Measurements from ENCODE around the gene GPHB5.
"Not testable (repeated sequence)": the region's sequence is repeated elsewhere in the genome, so short reads cannot be mapped to it uniquely, and the experiment has no call there.

GPHB5 gene, protein sequence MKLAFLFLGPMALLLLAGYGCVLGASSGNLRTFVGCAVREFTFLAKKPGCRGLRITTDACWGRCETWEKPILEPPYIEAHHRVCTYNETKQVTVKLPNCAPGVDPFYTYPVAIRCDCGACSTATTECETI

DNA sequence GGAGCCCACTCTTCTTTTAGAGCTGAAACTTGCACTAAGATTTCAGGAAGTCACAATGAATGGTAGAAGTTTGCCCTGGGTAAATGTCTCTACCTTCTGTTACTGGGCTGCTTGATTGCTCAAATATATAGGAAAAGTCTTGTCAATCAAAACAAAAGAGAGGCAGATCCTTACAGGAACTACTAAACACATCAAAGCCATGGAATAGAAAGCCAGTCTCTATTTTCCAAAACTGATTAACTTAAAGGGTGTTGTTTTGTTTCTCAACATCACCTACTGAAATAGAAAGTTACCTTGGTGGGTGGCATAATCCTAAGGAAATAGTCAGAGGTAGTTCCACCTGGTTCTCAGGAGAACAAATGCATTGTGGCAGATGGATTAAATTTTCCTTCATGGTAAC, at the start of gene GPHB5:
GPHB5 (minus strand) TSS at position 101 of the 400 bp plus-strand sequence. CDS start 1,086 bp downstream, outside the sequence.
- no peak for DNase-seq (ENCODE audit: low read depth, low spot score)

DNA sequence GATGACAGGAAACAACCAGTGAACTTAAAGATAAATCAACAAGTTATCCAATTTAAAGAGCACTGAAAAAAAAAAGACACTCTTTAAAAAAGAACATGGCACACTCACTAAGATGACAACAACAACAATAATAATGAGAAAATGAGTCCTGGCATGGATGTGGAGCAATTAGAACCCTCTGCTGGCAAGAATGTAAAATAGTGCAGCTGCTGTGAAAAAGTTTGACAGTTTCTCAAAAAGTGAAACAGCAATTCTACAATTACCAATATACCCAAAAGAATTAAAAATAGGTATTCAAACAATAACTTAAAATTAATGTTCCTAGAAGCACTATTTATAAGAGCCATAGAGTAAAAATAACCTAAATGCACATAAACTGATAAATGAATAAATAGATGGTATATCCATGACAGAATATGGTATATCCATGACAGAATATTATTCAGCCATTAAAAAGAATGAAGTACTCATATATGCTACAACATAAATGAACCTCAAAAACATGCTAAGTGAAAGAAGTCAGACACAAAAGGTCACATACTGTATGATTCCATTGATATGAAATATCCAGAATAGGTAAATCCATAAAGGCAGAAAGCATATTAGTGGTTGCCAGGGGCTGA, 49.1 kb upstream of the GPHB5 start:
- DNase-seq (ENCODE audit: low read depth, low spot score), result no peak

DNA sequence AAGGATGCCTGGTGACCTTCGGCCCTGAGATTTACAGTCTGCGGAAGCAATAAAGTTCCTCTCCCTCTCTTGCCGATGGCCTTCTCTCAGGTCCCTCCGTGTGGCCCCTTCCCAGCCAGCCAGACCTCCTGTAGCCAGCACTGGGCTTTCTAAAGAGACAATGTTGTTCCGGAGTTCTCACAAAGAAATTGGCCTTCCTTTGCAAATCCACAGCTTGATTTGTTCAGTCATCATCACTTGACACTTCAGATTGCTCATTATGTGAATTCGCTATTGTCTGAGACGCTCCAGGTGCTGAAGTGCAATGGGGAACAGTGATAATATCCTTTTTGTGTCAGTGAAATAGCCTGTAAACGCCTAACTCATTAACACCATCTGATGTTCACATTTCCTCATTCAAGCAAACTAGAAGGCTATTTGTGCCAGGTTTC, 43.7 kb upstream of the GPHB5 start:
- DNase-seq (ENCODE audit: low read depth, low spot score), result no peak

DNA sequence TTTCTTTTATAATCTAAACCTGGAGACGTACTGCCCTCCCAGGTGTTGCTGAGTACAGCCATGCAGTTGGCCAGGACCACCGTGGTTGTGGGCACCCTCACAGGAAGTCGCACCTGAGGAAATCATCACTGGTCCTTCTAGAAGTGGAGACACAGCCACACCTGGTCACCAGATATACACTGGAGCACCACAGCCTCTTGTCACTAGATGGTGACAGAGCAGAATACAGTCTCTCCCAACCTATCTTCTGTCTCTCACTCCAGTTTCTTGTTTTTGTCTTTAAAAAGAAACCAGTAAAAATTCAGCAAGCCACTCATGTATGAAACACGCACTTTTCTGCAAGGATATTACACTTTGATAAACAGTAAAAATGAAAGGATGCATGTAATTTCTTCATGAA, 43.1 kb upstream of the GPHB5 start:
- DNase-seq (ENCODE audit: low read depth, low spot score), result no peak

DNA sequence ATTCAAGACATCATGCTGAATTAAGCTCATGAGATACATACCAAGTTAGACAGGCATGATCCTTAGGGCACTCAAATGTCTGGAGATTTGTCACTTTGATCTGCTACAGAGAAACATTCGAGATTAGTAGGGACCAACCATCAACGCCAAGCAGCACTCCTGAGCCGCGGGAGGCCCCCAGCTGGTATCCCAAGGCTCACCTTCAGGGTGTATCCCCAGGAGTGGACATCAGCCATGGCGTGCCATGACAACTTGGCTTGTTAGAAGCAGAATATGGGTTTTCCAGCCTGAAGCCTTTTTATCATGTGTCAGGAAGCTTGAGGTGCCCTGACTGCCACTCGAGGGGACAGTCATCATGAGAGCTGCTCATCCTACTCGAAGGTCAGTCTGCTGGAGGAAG, 39.1 kb upstream of the GPHB5 start:
- DNase-seq (ENCODE audit: low read depth, low spot score), result no peak

DNA sequence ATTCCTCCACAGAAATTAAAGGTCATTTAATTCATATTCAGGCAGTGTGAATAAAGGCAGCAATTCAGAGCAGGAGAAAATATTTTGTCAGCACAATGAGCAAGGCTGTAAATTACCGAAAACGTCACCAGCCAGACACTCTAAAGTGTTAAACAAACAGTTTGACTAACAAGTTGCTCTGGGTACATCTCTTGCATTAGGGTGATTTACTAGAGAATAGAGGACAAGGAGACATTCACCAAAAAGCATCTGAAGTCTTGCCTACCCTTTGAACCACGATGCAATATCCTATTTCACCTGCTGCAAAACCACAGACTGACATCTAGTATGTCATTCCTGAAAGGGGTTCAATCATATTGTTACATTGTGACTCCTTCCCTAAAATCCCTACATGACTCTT, 27.1 kb upstream of the GPHB5 start:
- DNase-seq (ENCODE audit: low read depth, low spot score), result no peak

DNA sequence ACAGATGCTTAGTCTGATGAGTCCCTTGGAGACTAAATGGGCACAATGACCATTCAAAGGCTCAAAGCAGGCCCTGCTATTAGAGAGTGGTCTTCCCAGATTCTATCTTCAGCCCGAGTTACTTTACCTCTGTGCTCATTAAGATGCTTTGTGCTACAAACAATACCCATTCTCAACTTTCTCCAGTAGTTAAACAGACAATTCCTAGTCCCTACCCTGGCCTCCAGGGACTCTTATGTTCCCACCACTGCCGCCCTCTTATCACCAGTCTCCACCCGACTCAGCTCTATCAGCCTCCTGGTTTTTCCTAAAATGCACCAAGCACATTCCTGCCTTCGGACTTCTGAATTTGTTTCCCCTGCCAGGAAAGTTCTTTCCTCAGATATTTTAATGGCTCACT, 25.6 kb upstream of the GPHB5 start:
- no peak for DNase-seq (ENCODE audit: low read depth, low spot score)

DNA sequence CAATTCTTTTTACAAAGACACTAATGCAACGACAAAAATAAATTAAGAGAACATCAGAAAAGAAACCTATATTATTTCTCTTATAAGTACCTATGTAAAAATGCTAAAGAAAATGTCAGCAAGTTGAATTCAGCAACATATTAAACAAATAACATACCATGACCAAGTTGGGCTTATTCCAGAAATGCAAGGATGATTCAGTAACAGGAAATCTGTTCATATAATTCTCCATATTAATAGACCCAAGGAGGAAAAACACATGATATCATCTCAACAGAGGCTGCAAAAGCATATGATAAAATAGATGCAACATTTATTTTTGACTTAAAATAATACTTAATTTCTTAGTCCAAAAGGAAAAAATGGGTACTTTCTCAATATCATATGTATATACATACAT, 25.1 kb upstream of the GPHB5 start:
- DNase-seq (ENCODE audit: low read depth, low spot score), result no peak

DNA sequence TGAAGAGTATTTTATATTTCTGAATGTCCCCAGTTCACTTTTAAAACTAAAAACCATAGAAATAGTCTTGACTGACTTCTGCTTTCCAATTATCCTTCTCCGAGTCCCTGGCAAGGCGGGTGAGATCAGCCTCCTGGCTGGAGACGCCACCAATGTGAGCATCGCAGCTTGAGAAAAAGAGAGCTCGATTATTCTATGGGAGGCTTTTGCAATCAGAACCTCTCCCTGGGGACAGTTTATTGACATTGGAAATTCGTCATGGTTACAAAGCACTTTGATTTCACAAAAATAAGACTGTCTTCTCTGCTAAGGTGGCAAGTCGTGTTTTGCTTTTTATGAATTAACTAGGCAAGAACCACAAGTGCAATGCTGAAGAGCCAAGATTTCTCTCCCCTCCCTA, 23.6 kb upstream of the GPHB5 start:
- no peak for DNase-seq (ENCODE audit: low read depth, low spot score)

DNA sequence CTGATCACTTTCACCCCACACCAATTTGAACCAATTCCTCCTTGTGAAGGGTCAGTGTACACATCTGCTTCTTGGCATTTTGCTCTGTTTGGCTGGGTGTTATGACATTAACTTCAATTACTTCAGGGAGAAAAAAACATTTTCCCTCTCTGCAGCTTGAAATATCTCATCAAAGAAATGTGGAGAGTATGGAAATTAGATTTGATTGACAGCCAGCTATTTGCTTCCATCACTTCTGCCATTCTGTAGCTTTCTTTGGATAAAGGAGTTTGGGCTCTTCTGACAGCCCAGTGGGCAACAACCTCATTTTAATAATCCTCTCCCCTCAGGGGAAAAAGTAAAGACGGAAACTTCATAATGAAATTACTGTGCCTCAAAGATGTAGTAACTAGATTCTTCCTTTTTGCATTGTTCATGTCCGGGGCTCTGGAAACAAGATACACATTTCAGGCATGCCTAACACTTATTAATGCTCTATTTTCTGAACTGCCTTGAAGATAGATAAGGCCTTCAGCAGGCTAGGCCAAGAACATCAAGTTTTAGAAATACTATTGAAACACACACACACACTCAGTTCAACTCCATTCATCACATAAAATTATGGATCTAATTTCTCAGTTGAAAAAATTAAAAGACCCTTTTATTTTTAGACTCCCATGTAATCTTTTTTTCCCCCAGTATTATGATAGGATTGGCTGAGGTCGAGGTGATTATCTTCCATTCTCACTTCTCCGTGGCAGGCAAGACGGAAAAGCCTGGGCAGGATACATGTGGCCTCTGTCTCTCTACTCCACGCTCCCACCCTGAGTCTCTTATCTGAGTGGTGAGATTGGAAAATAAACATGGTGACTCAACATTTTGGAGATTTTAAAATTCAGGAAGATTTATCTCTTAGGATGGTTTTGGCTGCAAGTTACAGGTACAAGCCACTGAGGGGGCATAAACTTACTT, 10.3 kb upstream of the GPHB5 start:
- no peak for DNase-seq (ENCODE audit: low read depth, low spot score)

DNA sequence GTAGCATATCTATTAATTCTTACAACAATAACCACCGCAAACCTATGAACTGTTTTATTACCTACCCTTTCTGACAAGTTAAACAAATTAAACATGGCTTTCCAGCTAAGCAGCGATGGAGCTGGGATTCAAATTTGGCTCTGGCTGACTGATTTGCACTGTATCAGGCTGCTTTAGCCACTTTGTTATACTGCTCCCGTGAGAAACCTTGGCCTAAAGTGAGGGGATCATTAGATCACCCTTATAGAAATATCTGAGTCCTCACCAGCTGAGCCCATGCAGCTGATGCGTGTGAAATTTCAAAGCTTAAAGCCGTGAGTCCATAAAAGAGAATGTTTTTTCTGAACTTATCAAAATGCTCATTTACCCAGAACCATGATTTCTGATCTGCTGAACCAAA, 8.1 kb upstream of the GPHB5 start:
- no peak for DNase-seq (ENCODE audit: low read depth, low spot score)

DNA sequence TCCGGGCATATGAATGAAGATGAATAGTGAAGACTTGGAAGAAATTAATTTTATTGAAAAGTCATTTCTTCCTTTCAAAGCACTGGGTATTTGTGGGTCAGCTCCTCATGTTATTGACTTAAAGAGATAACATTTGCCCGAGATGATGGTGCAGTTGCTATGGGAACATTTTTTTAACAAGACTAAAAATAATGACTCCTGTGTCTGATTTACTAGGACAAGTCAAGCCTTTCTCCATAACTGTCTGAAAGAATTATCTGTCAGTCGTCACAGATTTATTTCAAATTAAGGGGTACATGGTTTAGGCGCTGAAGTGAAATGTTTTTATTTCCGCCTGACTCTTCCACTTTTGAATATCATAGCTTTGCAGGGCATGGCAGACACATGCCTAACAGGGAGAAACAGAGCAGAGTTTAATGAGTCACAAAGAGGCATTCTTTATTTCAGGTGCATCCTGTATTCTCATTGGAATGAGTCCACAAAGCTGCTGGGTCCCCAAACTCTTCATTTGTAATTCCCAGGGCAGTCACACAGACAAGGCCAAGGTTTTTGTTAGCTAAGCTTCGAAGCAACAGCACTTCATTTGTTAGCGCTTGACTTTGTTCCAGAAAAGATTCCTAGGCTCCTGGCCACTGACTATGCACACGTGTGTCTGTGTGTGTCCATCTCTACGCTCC, 4.3 kb upstream of the GPHB5 start:
- no peak for DNase-seq (ENCODE audit: low read depth, low spot score)

DNA sequence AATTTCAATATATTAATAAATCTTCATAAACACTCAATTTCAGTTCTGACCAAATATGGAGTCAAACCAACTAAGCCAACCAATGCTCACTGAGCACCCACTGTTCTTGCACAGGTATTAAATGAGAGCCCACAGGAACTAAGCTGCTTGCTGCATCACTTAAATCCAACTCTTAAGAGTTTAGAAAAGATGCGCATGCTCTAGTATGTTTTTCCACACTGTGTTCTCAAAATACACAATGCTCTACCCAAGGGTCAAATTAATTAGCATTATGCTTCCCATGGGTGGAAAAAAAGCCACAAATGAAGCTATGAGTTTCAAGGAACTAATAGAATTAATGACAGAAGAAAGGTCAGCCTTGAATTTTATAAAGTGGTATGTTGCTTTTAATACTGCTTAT, 3.7 kb upstream of the GPHB5 start:
- DNase-seq (ENCODE audit: low read depth, low spot score), result no peak

DNA sequence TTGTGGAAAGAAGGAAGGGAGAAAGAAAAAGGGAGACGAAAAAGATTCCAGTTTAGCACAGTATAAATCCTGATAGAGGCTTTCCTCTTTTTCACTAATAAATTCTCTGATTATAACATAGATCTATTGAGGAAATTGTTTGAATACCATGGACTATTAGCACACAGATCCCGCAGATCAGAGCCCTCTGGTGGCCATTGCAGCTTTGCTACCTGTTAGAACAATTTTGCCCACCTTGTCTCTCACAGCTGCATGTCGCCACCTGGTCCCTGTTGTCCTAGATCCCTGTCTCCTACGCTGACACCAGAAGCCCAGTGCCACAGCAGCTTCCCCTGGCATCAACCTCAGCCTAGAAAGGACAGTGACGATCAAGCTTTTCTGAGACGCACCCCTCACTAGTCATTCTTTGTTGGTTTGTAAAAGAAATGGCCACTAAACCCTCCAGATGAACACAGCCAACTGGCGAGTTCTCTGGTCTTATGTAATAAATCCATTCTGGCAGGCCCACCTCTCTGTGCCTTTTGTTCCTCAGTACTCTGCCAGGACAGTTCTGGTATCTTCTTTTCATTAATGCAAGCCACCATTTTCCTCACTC, 9.9 kb downstream of the GPHB5 start:
- peak; percentile 41 for DNase-seq (ENCODE audit: low read depth, low spot score)

DNA sequence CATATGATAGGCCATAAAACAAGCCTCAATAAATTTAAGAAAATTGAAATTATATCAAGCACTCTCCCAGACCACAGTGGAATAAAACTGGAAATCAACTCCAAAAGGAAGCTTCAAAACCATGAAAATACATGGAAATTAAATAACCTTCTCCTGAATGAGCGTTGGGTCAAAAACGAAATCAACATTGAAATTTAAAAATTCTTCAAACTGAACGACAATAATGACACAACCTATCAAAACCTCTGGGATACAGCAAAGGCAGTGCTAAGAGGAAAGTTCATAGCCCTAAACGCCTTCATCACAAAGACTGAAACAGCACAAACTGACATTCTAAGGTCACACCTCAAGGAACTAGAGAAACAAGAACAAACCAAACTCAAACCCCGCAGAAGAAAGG, 14.3 kb downstream of the GPHB5 start:
- DNase-seq (ENCODE audit: low read depth, low spot score), result not testable (repeated sequence)

DNA sequence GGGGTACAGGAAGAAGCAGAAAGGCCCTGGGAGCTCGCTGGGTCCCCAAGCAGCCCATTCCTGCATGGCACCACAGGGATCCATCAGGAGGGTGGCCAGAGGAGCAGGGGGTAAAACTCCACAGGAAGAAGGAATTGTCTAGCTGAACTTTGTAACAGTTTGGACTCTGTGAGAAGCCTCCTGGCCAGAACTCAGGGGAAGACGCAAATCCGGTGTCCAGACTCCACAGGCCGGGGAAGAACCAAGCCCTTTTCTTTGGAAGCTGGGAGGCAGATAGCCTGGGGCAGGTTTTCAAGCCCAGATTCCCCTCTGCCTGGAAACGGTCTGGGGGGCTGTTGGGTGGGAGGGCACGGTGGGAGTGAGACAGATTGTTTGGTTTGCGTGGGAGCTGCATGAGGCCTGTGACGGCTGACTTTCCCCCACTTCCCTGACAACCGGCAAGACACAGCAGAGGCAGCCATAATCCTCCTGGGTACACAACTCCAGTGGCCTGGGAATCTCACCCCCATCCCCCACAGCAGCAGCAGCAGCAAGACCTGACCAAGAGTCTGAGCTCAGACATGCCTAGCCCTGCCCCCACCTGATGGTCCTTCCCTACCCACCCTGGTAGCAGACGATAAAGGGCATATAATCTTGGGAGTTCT, 16.7 kb downstream of the GPHB5 start:
- DNase-seq (ENCODE audit: low read depth, low spot score), result no peak

DNA sequence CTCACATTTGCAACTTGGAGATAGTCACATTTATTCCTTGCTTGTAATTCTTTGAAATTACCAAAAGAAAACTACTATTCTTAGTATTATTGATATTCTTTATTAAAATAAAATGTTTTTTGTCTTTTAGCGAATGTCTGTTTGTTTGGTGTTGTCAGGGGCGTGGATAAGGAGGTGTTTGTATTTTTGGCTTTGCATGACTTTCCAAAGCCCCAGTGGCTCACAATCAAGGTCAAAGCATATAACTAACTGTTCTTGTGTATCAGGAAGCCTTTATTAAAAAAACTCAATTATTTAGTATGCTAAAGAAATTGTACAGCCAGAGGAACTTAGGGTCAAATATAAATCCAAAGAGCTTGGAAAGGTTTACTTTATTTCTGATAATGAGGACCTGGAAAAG, 17.9 kb downstream of the GPHB5 start:
- DNase-seq (ENCODE audit: low read depth, low spot score), result no peak

DNA sequence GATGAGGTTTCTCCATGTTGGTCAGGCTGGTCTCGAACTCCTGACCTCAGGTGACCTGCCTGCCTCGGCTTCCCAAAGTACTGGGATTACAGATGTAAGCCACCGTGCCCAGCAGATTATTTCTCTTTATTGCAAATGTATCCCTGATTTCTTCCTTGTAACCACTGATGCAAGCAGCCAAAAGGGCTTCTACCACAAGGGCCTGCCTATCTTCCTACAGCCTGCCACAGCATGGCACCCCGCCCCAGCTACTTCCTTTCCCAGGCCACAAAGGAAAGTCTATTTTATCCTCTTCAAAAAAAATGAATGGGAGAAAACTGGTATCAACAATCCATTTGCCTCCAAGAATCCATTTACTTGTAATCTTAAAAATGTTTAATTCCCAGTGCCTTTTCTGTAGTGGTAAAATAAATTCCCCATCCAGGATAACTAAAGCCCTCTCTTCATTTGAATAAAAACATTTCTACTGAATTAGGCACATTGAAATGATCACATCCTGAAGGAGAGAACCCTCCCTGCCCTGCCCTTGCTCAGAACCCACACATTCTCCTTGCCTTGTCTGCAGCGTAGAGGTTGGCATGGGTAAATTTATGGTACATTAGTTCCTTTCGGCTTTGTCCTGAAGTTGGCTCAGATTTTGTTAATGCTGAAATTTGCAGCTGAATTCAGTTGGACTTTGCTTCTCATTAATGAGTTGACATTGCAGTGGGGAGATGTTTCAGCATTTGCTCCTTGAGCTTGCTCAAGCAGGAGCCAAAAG, 19.2 kb downstream of the GPHB5 start:
- DNase-seq (ENCODE audit: low read depth, low spot score), result peak; percentile 32

DNA sequence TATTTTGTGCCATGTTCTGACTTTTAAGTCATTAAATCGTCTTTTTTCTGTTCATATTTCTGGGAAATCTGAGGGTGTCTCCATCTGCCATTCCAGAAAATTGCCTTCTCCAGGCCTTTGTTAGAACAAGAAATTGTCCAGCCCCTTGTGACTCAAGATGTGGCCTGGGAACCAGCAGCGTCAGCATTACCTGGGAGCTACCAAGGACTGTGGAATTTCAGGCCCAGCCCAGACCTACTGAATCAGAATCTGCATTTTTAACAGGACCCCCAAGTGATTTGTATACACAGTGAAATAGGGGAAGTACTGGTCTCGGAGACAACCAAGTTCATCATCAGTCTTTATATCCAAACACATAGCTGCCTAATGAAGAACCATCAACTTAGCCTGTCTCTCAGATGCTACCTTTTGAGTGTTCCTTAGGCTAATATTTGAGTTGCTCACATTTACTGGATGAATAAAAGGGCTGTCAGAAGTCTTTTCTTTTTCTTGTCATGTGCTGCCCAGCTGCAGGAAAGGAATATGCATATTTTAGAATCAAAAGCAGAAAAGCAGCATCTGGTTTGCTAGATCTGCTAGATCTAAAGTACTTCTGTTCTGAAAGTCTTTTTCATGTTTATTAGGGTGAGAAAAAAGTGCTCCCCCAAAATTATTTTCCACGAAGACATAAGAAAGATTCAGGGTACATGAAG, 21.2 kb downstream of the GPHB5 start:
- DNase-seq (ENCODE audit: low read depth, low spot score), result no peak

DNA sequence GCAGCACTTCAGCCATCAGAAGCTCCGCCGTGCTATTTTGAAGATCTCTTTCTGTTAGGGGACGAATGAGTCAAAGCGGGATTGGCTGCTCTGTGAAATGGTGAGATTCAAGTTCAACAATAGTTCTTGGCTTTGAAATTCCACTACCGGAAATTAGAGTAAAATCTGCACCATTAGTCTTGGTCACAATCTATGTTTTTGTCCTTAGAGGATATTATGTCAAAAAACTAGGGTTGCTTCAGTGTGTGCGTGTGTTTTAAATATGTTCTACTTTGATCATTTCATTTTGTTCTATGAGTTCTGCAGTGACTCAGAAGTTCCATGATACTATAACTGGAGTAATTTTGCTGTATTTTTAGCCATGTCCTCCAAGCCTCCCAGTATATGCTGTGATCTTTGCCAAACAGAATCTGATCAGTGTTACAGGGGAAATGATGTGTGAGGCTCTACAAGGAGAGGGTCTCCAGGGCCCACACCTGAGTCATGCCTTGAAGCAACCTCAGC, 22.6 kb downstream of the GPHB5 start:
- DNase-seq (ENCODE audit: low read depth, low spot score), result no peak

Measured in astrocyte of the hippocampus (primary cell).